NOMO-1 treated with dmso at 0.1 percent for 144 hours (cell line): Measurements from ENCODE around the gene CASKIN1.
A peak's percentile ranks its signal among the peaks of the same experiment; 100 is the strongest.
"Not testable (repeated sequence)": the region's sequence is repeated elsewhere in the genome, so short reads cannot be mapped to it uniquely, and the experiment has no call there.

Experiments used
- DNase-seq: peaks from one replicate; lab custom pipeline; 2025; ENCODE audit not compliant: unreplicated experiment; lab: John Stamatoyannopoulos, UW

Gene CASKIN1

DNA sequence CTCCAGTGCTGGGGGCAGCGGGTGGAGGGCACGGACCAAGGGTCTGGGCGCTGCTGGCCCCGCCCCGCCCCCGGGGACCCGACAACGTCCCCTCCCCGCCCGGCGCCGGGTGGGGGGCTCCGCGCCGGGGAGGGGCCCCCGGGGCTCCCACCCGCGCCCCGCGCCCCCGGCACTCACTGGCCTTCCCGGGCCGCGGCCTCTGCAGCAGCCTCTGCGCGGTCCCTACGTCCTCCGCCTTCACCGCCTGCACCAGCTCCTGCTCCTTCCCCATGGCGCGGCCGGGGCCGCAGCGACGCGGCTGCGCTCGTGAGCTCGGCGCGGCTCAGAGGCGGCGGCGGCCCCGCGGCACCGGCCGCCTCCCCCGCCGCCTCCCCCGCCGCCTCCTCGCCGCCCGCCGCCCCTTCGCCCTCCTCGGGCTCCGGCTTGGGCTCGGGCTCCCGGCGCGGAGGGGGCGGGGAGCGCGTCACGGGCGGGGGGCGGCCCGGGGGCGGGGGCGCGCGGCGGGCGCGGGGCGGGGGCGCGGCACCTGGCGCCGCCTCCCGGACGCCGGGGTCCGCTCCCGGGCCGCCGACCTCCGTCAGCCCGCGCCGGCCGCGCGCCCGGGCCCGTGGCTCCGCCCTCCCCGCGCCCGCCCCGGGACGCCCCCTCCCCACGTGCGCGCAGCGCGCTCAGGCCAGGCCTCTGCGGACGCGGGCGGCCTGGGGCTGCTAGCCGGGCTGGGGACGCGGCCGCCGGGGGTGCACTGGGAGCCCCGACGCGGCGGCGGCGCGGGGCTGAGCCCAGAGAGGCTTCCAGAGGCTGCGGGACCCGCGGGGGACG, at the start of gene CASKIN1:
Gene CASKIN1 (minus strand): TSS at position 444 of the 819 bp plus-strand sequence. CDS start 173 bp downstream, at position 271.
- peak; percentile 11 for DNase-seq

DNA sequence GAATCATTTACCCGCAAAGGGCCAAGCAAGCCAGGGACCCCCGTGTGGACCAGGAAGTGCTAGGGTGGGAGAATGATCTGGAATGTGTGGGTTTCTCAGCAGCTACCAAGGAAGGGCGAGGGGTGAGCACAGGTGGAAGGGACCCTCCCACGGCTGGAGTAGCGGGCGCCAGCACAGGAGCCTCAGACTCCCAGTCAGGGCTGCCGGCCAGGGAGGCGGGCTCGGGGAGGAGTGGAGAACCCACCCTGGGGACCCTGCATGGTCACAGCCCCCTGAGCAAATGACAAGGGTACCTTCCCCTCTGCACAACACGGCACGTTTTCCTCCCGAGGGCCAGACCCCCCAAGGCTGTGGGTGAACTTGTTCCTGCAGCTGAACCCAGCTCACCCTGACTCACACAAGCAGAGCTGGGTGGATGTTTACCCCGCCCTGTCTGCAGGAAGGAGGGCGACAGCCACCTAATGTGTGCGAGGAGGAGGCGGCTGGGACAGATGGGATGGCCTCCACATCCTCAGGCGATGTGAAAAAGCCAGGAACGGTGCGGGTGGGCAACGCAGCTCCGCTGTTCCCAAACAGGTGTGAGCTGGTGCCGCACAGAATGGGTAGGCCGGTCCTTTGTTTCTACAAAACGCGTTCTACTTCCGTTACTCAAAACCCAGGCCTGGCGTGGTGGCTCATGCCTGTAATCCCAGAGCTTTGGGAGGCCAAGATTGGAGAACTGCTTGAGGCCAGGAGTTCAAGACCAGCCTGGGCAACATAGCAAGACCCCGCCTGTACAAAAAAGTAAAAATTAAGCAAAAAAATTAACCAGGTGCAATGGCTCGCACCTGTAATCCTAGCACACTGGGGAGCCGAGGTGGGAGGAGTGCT, 48.8 kb upstream of the CASKIN1 start:
- DNase-seq: no peak

GRCh38 chr16:2244301-2244700, 47.9 kb upstream of the CASKIN1 start:
- no peak for DNase-seq

DNA sequence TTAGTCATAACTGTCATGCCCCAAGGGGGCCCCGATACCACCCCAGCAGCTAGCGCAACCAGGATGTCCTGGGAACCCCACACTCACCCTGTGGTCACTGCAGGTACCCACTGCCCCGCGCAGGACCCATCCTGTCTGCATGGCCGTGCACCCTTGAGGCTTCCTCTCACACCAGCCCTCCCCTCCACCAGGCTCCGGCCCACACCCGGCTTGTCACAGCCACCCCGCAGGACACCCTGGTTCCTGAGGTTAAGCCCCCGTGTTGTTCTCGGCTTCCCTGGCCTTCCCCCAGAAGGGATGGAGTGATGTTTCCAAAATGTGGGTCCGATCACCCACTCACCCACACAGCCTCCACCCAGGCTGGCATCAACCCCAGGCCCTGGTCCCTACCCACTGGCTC, 47.4 kb upstream of the CASKIN1 start:
- DNase-seq: no peak

DNA sequence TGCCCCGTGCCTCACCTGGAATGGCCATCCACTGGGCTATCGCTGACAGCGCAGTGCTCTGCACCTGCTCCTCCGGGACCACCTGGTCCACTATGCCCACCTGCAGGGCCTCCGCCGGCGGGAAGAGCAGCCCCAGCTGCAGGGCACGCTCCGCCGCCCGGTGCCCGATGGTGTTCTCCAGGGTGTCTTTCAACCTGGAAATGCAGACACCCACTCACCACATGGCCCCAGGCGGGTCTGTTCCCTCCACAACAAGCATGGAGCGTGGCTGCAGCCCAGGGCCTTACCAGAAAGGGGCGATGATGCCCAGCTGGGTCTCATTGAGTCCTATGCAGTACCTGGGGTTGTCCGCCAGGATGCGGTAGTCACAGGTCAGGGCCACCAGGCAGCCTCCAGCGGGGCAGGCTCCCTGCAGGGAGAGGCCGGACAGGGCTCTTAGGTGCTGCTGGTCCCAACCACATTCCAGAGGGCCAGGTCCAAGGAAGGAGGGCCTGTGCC, 46.7 kb upstream of the CASKIN1 start:
- DNase-seq: no peak

DNA sequence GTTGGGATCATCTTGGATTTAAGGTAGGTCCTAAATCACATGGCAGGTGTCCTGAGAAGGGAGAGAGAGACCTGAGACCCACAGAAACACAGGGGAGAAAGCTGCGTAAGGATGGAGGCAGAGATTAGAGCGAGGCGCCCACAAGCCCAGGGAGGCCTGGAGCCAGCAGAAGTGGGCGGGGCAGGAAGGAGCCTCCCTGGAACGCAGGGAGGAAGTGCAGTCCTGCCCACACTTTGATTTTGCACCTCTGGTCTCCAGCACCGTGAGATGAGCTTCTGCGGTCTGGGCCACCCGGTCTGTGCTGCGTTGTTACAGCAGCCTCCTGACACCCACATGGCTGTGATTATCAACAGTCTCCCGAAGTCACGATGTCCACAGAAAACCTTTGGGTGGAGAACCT, 46.2 kb upstream of the CASKIN1 start:
- DNase-seq: no peak

- DNase-seq: not testable (repeated sequence)
Observed at GRCh38 chr16:2240331-2240730, 43.9 kb upstream of the CASKIN1 start.

GRCh38 chr16:2238838-2239675, 42.7 kb upstream of the CASKIN1 start:
- DNase-seq: no peak

GRCh38 chr16:2238150-2238837, 41.9 kb upstream of the CASKIN1 start:
- no peak for DNase-seq

- DNase-seq: no peak
Observed at GRCh38 chr16:2237493-2238149, 41.2 kb upstream of the CASKIN1 start.

DNA sequence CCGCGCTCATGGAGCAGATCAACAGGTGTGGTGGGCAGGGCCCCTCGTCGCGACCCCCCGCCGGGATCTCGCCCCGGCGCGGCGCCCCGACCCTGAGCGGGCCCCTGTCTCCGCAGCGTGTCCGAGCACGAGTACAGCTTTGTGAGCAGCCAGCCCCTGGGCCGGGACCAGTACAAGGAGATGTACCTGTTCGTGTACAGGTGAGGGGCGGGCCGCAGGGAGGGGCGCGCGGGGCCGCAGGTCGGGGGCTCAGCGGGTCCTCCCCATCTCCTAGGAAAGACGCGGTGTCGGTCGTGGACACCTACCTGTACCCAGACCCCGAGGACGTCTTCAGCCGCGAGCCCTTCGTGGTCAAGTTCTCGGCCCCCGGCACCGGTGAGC, 40.7 kb upstream of the CASKIN1 start:
- no peak for DNase-seq

- no peak for DNase-seq
Observed at GRCh38 chr16:2236337-2237101, 40.1 kb upstream of the CASKIN1 start, which contains the start of gene DNASE1L2. TSS of gene DNASE1L2 (plus strand) at chr16:2236444. CDS start at chr16:2236817, 373 bp downstream.

- no peak for DNase-seq
Observed at GRCh38 chr16:2235695-2236336, 39.4 kb upstream of the CASKIN1 start.

DNA sequence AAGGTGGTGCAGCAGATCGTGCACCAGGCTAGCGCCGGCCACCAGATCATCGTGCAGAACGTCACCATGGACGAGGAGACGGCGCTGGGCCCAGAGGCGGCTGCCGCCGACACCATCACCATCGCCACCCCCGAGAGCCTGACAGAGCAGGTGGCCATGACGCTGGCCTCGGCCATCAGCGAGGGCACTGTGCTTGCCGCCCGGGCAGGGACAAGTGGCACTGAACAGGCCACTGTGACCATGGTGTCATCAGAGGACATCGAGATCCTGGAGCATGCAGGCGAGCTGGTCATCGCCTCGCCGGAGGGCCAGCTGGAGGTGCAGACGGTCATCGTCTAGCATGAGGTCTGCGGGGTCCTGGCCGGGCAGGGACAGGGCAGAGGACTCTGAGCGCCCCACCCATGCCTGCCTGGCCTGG, 38.8 kb upstream of the CASKIN1 start:
- DNase-seq: no peak

- no peak for DNase-seq
Observed at GRCh38 chr16:2234813-2235170, 38.4 kb upstream of the CASKIN1 start.

DNA sequence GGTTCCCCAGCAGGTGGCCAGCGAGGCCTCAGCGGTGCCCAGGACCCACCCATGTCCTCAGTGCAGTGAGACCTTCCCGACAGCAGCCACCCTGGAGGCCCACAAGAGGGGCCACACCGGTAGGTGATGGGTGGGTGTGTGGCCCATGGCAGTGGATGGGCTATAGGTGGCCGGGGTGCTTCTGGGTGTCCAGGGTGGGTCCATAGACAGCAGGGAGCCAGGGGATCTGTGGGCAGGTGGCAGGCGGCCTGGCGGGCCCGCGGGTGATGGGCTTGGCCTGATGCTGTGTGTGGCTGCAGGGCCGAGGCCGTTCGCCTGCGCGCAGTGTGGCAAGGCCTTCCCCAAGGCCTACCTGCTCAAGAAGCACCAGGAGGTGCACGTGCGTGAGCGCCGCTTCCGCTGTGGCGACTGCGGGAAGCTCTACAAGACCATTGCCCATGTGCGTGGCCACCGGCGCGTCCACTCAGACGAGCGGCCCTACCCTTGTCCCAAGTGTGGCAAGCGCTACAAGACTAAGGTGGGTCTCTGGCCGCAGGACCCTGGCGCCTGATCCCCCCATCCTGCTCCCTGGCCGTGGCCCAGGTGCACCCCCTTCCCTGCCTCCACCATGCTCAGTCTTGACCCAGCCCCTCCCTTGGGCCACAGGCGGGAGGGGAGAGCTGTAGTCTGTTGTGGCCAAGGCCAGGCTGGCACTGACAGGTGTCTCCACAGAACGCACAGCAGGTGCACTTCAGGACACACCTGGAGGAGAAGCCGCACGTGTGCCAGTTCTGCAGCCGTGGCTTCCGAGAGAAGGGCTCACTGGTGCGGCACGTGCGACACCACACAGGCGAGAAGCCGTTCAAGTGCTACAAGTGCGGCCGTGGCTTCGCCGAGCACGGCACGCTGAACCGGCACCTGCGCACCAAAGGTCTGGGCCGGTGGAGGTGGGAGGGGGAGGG, 37.7 kb upstream of the CASKIN1 start:
- no peak for DNase-seq

DNA sequence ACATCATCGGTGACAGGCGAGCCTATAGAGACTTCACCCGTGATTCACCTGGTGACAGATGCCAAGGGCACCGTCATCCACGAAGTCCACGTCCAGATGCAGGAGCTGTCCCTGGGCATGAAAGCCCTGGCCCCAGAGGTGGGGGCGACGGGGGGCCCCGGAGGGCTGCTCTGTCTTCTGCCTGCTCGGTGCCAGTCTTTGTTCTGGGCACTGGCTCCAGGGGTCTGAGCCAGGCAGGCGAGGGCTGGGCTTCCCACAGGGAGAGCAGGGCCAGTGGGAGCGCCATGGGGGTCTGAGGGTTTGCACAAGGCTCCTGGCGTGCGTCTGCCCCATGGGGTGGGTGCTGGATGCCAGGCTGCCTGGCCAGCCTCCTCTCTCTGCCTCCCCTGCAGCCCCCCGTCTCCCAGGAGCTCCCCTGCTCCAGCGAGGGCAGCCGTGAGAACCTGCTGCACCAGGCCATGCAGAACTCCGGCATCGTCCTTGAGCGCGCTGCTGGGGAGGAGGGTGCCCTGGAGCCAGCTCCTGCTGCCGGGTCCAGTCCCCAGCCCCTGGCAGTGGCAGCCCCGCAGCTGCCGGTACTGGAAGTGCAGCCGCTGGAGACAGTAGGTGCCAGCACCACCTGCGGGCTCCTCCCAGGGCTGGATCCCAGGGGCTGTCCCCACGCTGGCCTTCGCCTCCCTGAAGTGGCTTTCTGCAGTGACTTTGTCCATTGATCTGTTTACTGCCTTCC, 36.8 kb upstream of the CASKIN1 start:
- DNase-seq: no peak
